HG02870 (cell line): Measurements from ENCODE around the gene C4orf36.

Experiments
- ATAC-seq: cut with Tn5 transposase; IDR thresholded peaks from one replicate; pipeline ENCODE4 v1.9.1; 2021; ENCODE audit warnings: mild to moderate bottlenecking, moderate library complexity; ENCODE audit not compliant: unreplicated experiment

The C4orf36 gene

GRCh38 chr4:86891762-86892635, at the start of gene C4orf36:
Gene C4orf36 (minus strand): TSS chr4:86892422. CDS start chr4:86891520, 902 bp downstream.
- peak; percentile 58 for ATAC-seq

- ATAC-seq = no peak
These were observed 48.8 kb upstream of the C4orf36 start for GRCh38 chr4:86940920-86941460.

GRCh38 chr4:86939729-86940575, 47.7 kb upstream of the C4orf36 start:
- peak; percentile 63 for ATAC-seq

GRCh38 chr4:86938771-86939520, 46.7 kb upstream of the C4orf36 start:
- no peak for ATAC-seq

DNA sequence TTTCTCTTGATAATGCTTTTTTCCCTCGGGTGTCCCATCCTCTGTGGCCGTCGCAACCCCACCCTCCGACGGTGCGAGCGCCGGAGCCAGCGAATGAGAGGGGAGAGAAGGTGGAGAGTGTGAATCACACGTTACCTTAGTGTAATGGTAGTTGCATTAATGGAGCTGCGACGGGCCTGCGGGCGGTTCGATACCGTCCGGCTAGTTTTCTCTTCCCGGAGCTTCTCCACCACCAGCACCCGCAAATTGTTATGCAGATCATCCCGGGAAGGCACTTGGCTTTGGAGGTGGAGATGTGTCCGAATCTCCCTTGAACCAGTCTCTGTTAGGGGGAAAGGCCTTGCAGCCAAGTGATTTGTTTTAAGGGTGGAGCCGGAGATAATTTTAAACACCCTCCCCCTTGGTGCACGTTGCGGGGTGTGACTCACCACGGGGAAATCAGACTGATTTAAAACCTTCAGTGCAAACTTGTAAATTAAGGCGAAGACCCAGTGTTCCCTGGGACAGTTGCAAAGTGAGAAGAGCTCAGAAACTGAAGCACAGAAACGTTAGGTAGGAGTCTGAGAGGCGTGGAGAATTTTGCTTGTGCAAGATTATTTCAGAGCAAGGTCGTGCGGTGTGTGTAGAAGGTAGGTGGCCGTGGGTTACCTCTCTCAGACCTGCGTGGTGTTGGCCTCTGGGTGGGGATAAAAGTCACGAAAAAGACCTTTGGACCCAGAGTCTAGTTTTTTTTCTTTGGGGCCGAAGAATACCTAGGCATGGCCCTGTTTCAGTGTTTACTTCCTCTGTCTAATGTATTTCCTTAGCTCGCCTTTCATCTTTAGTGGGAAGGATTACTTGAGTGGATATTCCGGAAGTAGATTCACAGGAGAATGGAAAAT, 43.9 kb upstream of the C4orf36 start:
- peak; percentile 27 for ATAC-seq

DNA sequence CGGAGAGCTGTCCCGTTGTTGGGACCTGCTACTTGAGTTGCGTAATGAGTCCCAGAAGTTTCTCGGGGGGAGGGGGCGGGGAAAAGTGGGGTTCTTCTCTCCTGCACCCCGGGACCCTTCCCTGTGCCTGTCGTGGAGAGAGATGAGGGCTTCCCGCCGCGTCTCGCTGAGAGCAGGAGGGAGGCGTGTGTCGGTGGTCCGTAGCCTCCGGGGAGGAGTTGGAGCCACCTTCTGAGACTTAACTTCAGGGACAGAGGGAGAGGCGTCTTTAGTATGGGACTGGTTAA, 43.3 kb upstream of the C4orf36 start:
- no peak for ATAC-seq

GRCh38 chr4:86934771-86935565, 42.7 kb upstream of the C4orf36 start, which contains the start of gene AFF1:
Gene AFF1 (plus strand): TSS chr4:86935011. CDS start chr4:86948534, 13,523 bp downstream.
- peak; percentile 38 for ATAC-seq

- ATAC-seq = no peak
These were observed 42.0 kb upstream of the C4orf36 start for GRCh38 chr4:86934147-86934770.

DNA sequence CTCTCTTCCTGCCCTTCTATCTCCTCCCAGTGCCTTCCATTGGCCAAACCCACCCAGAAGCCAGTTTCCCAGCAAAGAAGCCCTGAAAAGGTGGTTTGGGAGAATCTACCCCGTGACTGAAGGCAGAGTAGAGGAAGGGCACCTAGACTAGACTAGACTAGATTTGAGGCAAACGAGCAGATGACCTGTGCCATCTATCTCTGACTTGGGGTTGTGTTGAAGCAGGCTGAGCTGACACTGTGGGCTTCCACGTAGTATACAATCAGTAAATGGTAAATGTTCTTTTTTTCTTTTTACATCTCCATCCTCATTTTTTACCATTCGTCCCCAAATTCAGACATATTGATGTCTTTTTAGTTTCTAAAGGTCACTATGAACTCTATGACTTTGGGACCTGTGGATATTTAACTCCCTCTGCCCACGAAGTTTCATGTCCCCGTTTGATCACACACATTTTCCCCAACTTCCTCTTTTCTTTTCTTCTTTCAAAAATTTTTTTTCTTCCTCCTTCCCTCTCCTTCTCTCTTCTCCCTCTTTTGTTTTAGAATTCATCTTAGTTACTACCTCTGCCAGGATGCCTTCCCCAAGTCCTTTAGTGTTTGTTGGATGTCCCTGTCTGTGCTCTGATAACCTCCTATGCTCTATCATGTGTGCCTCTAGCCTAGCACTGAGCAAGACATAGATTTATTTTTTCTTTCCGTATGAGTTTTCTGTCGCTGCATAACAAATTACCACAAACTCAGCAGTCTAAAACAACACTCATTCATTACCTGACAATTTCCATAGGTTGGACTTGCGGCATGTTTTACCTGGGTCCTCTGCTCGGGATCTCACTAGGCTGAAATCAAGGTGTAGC, 36.4 kb upstream of the C4orf36 start:
- ATAC-seq = no peak

DNA sequence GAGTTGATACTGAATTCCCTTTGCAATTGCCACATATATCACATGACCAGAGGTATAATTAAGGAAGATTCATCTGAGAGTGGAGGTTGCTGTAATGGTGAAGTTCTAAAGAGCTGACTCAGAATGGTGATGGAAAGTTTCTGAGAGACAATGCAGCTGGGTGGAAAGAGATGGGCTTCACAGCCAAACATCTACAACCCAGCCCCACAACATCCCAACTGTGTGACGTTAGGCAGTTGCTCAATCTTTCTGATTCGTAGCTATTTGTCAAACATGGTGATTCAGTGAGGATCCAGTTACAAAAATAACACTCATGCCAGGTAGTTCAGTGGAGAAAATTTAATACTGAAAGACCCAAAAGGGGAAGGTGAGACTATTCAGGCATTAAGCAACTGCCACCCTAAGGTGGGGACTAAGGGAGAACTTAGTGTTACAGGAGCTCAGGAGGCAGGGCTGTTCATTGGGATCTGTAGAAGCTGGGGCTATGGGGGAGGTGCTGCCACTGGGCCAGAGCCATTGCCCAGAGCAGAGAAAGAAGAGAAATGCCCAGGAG, 35.7 kb upstream of the C4orf36 start:
- peak; percentile 60 for ATAC-seq

GRCh38 chr4:86926435-86927086, 34.3 kb upstream of the C4orf36 start:
- ATAC-seq = no peak

DNA sequence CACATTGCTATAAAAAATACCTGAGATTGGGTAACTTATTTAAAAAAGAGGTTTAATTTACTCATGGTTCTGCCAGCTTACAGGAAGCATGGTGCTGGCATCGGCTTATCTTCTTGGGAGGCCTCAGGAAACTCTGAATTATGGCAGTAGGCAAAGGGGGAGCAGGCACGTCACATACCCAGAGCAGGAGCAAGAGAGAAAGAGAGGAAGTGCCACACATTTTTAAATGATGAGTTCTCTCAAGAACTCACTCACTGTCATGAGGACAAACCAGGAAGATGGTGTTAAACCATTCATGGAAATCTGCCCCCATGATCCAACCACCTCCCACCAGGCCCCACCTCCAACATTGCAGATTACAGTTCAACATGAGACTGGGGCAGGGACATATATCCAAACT, 32.6 kb upstream of the C4orf36 start:
- ATAC-seq = no peak

DNA sequence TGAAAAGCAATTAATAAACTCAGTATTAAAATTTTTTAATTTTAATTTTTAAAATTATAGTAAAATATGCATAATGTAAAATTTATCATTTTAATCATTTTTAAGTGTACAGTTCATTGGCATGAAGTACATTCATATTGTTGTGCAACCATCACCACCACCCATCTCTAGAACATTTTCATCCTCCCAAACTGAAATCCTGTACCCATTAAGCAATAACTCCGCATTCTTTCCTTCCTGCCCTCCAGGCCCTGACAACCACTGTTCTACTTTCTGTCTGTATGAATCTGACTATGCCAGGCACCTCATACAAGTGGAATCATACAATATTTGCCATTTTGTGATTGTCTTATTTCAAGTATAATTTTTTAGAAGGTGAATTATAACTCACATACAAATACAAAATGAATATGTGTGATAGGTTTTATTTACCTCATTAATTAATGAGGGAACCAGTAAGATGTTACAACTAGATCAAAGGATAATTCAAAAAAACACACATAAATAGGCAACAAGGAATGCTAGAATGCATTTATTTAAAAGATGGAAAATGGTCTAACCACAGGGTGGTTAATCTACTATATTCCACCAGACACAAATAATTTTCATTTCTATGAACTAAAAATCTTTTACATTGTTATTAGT, 29.5 kb upstream of the C4orf36 start:
- no peak for ATAC-seq

DNA sequence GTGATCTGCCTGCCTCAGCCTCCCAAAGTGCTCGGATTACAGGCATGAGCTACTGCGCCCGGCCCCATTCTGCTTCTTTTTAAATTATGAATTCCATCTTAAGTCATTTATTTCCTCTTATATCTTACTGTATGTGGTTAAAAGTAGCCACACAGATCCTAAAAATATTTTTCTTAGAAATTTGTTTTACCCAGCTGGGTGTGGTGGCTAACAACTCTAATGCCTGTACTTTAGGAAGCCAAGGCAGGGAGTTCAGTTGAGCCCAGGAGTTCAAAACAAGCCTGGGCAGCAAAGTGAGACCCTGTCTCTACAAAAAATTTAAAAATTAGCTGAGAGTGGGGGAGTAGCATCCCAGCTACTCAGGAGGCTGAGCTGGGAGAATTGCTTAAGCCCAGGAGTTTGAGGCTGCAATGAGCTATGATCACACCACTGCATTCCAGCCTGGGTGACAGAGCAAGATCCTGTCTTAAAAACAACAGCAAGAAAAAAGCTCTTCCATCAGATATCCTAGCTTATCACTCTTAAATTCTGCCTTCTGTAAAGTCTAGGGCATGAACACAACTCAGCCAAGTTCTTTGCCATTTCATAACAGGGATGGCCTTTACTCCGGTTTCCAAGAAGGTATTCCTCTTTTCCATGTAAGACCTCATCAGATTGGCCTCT, 27.5 kb upstream of the C4orf36 start:
- no peak for ATAC-seq

- no peak for ATAC-seq
These were observed 26.4 kb upstream of the C4orf36 start for GRCh38 chr4:86918539-86919072.
